NCI-H446 treated with DMSO at 0.1 percent for 48 hours (cell line): Measurements from ENCODE around the gene KLHL17.
"Not testable (repeated sequence)": the region's sequence is repeated elsewhere in the genome, so short reads cannot be mapped to it uniquely, and the experiment has no call there.

Source experiments
- DNase-seq: peaks from one replicate; lab custom pipeline; 2025; lab: John Stamatoyannopoulos, UW

KLHL17 gene

DNA sequence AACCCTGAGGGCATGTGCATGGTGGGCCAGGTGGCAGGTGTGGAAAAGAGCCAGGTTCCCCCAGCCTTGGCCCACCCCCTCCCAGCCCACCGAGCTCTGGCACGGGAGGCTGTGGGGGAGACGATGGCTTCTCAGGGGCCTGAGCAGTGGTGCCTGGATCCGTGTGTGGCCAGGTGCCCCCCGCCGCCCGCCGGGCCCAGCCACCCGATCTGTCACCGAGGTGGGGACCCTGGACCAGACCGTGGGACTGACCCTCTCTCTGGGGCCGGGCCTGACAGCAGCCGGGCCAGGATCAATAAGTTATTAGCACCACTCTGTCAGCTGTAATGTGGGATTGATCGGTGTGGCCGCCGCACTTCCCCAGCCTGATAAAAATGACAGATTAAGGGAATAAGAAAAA is 22.9 kb upstream of the KLHL17 start:
- DNase-seq, result no peak

GRCh38 chr1:938088-938683 is 22.2 kb upstream of the KLHL17 start:
- DNase-seq, result no peak

DNA sequence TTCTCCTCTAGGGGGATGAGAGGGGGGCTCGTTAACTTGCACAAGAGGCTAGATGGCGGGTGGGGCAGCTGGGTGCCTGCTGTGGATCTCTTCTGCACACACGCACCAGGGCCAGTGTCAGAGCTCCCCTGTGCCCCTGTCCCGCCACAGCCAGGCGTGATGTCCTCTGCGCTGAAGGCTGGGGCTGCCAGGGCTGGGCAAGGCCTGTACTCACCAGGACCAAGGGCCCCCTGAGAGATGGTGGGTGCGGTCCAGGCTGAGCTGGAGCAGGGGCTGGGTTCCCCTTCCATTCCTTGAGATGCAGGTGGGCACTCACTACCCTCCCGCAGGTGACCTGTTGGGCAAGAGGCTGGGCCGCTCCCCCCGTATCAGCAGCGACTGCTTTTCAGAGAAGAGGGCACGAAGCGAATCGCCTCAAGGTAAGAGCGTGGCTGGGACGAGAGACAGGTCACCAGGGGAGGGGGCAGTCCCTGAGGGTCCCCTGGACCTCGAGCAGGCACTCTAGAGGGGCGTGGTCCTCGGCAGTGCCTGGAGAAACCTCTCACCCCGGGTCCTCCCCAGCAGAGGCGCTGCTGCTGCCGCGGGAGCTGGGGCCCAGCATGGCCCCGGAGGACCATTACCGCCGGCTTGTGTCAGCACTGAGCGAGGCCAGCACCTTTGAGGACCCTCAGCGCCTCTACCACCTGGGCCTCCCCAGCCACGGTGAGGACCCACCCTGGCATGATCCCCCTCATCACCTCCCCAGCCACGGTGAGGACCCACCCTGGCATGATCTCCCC is 21.5 kb upstream of the KLHL17 start:
- no peak for DNase-seq

GRCh38 chr1:939511-940106 is 20.8 kb upstream of the KLHL17 start:
- DNase-seq, result no peak

DNA sequence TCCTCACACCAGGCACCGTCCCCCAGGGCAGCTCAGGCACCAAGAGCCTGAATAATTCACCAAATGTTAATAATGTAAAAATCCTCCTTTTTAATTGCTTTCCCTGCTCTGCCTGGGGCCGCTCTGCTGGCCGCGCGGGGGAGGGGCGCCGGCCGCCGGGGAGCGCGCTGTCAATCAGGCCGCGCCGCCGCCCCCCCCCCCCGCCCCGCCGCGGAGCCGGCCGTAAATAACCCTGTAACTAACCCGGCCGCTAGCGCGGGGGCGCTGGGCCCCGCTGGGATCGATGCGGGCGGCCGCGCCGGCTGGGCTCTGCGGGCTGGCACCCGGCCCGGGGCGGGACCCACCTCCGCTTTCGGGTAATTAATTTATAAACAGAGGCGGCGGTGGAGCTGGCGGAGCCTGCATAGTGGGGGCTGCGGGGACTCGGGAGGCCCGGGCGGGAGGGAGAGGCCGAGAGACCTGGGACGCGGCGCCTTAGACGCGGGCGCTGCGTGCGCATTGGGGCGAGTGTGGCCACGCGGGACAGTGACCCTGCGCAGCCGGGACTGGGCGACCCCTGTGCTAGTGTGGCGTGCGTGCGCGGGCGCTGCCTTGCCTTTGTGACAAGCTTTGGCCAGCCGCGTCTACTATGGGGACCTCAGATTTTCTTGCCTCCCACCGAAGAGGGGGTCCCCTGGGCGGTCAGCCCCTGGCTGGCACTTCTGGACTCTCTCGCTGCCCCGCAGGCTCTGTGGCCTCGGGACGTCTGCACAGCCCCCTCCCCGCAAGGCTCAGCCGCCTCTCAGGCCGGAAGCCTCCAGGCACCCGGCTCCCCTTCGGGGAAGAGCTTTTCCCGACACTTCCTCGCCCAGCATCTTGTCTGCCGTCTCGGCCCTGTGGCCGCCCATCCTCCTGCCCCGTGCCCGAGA is 20.0 kb upstream of the KLHL17 start:
- peak; percentile 86 for DNase-seq

DNA sequence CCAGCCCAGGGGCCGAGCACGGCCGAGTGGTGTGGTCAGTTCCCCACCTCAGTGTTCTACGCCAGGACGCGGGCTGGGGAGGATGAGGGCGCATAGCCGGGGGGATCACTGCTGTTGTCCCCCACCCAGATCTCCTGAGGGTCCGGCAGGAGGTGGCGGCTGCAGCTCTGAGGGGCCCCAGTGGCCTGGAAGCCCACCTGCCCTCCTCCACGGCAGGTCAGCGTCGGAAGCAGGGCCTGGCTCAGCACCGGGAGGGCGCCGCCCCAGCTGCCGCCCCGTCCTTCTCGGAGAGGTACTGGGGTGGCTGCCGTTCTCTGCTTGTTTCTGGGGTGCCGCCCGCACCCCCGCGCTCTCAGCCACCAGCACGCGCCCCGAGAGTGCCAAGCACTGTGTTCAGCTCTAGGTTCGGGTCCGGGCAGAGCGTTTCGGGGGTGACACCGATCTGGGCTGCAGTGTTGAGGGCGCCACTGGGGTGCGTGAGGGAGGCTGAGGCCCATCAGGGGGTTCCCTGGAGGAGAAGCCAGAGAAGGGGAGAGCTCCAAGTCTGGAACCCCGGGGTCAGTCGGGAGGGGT is 19.3 kb upstream of the KLHL17 start:
- no peak for DNase-seq

GRCh38 chr1:941588-942383 is 18.6 kb upstream of the KLHL17 start:
- DNase-seq, result peak; percentile 61

- no peak for DNase-seq
Measured at GRCh38 chr1:942411-942821, 18.0 kb upstream of the KLHL17 start.

GRCh38 chr1:942864-943533 is 17.4 kb upstream of the KLHL17 start:
- DNase-seq, result no peak

DNA sequence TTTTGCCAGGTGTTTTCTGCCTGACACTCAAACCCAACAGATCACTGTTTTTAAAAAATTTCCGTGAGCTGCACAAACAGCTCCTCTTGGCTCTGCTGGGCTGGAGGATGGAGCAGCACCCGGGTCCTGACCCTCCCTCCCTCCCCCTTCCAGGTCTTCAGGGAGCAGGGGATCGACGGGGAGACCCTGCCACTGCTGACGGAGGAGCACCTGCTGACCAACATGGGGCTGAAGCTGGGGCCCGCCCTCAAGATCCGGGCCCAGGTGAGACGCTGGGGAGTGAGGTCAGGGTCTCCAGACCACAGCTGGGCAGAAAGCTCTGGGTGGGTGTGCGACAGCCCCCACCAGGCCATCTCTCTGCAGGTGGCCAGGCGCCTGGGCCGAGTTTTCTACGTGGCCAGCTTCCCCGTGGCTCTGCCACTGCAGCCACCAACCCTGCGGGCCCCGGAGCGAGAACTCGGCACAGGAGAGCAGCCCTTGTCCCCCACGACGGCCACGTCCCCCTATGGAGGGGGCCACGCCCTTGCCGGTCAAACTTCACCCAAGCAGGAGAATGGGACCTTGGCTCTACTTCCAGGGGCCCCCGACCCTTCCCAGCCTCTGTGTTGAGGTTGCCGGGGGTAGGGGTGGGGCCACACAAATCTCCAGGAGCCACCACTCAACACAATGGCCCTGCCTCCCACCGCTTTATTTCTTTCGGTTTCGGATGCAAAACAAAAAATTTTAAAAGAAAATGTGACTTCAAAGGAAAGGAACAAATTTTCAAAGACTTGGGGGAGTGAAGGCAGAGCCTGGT is 16.6 kb upstream of the KLHL17 start:
- no peak for DNase-seq

DNA sequence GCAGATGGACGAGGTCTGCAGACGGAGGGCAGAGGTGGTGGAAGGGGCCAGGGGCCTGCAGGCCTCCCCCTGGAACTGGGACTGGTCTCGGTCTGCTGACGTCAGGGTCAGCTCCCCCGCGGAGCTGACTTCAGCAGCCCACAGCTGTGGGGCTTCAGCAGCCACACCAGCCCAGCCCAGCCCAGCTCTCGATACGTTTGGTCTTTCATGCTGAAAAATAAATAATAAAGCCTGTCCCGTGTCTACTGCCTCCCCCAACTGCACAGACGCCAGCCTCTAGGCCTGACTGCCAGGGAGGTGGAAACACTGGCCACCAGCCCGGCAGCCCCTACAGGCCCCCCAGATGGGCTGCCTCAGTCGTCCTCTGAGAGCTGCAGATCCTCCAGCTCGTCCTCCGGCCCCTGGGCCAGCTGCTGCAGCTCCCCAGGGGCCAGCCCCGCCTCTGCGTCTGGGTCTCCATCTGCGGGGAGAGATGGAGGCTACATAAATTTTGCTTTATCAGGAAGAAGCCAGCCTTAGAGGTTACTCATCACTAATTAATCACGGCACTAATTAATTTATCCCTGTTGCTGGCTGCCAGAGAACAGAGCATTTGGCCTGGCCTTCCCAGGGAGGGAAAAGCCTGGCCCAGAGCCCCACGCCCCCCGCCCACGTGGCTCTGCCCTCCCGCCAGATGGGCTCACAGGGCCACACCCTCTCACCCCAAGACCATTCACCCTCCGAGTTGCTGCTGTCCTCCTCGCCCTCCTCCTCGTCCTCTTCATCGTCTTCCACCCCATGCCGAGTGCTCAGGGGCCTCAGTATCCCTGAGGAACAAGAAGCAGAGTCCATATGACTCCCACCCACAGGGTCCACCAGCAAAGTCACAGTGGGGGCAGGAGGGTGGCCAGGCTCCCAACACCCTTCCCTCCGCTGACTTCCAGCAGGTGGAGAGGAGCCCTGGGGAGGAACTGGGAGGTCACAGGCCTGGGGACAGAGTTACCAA is 15.8 kb upstream of the KLHL17 start:
- DNase-seq, result peak; percentile 99

GRCh38 chr1:945688-946556 is 14.5 kb upstream of the KLHL17 start:
- DNase-seq, result no peak

DNA sequence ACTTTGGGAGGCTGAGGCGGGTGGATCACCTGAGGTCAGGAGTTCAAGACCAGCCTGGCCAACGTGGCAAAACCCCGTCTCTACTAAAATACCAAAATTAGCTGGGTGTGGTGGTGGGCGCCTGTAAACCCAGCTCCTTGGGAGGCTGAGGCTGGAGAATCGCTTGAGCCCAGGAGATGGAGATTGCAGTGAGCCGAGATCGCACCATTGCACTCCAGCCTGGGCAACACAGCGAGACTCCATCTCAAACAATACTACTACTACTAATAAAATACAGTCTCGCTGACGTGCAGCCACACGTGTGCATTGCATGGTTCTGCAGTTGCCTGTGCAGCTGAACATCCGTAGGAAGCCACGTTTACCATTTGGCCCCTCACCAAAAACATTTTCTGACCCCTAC is 13.6 kb upstream of the KLHL17 start:
- DNase-seq, result not testable (repeated sequence)

DNA sequence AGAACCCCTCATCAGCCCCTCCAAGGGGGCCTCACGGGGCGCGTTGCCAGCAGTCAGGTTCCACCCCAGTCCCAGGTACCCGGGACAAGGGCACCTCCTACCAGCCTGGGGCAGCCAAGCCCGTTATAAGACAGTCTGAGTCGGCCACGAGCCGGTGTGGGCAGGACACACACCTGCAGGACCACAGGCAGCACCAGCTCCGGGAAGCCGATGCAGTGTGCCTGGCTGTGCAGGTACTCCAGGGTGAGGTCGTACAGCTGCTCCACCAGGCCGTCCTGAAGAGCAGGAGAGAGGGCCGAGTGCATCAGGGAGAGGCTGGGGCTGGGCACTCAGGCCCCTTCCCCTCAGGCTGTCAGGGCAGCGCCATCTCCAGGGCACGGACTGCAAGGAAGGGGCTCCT is 12.4 kb upstream of the KLHL17 start:
- no peak for DNase-seq

DNA sequence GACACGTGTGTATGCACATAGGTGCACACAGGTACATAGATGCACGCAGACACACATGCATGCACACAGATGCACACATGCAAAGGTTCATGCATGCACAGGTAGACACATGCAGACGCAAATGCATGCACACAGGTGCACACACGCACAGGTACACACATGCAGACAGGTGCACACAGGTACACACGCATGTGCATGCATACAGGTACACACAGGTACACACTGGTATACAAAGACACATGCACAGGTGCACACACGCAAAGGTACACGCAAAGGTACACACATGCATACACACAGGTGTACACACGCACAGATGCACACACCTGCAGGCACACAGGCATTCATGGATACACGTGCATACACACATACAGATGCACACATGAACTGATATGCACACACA is 10.1 kb upstream of the KLHL17 start:
- no peak for DNase-seq

- DNase-seq, result no peak
Measured at GRCh38 chr1:950881-951280, 9.5 kb upstream of the KLHL17 start.

DNA sequence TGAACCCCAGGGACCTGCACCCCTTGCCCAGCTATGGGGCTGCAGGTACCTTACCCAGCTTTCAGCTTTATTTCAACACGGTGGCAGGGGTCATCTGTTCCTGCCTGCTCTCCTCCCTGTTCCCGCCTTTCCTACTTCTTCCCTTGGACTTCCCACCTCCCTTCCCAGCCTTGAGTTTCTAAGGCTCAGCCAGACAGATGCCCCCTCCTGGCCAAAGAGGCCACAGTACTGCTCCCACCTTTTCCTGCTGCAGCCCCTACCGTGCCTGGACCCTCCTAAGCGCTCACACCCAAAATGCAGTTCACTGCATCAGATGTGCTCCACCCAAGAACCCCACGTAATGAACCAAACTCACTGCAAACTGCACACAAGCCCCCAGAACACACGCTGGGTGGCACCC is 9.0 kb upstream of the KLHL17 start:
- DNase-seq, result no peak

- DNase-seq, result no peak
Measured at GRCh38 chr1:952201-952600, 8.2 kb upstream of the KLHL17 start.
